DOHH2 (cell line): ENCODE measurements around the gene DDX49.

Source experiments
- H3F3A ChIP-seq: fragments of 200-600 bp; sonication (generic), shearing (Covaris generic); 2 replicates; pipeline ENCODE4 v1.6.0; 2016; ENCODE audit warnings: antibody characterized with exemption, mild to moderate bottlenecking; ENCODE audit not compliant: control insufficient read depth, insufficient read depth
- H3K27ac ChIP-seq: fragments of 200-600 bp; sonication (generic); 2 replicates; pipeline ENCODE4 v1.5.1; 2014; ENCODE audit warnings: low read depth, mild to moderate bottlenecking, low read length, moderate library complexity
- H3K27me3 ChIP-seq: fragments of 200-600 bp; sonication (generic); 2 replicates; pipeline ENCODE4 v1.6.1; 2014; ENCODE audit warnings: mild to moderate bottlenecking, low read length, mixed read lengths; ENCODE audit not compliant: control insufficient read depth
- H3K36me3 ChIP-seq: fragments of 200-600 bp; sonication (generic); 2 replicates; pipeline ENCODE4 v1.6.1; 2014; ENCODE audit warnings: mild to moderate bottlenecking, low read length, moderate library complexity, mixed read lengths; ENCODE audit not compliant: control insufficient read depth
- H3K4me1 ChIP-seq: fragments of 200-600 bp; sonication (generic); 2 replicates; pipeline ENCODE4 v1.6.1; 2014; ENCODE audit warnings: mild to moderate bottlenecking, low read length, mixed read lengths; ENCODE audit not compliant: control insufficient read depth
- H3K4me2 ChIP-seq: fragments of 200-600 bp; sonication (generic); 2 replicates; pipeline ENCODE4 v1.6.0; 2014; ENCODE audit warnings: mild to moderate bottlenecking, low read length, moderate library complexity
- H3K4me3 ChIP-seq: fragments of 200-600 bp; sonication (generic); 2 replicates; pipeline ENCODE4 v1.5.1; 2014; ENCODE audit warnings: mild to moderate bottlenecking, low read length, mixed read lengths
- H3K79me2 ChIP-seq: fragments of 200-600 bp; sonication (generic); 2 replicates; pipeline ENCODE4 v1.6.1; 2014; ENCODE audit warnings: mild to moderate bottlenecking, low read length, mixed read lengths; ENCODE audit not compliant: control insufficient read depth
- H3K9me2 ChIP-seq: fragments of 200-600 bp; sonication (generic); replicated peaks from 2 replicates; pipeline ENCODE4 v1.6.1; 2014; ENCODE audit warnings: mild to moderate bottlenecking, low read length, mixed read lengths; ENCODE audit not compliant: control insufficient read depth
- H3K9me3 ChIP-seq: fragments of 200-600 bp; sonication (generic); 2 replicates; pipeline ENCODE4 v1.6.1; 2014; ENCODE audit warnings: antibody characterized with exemption, low read length, mixed read lengths; ENCODE audit not compliant: control insufficient read depth, insufficient read depth
- H4K20me1 ChIP-seq: fragments of 200-600 bp; sonication (generic); 2 replicates; pipeline ENCODE4 v1.6.0; 2014; ENCODE audit warnings: low read depth, mild to moderate bottlenecking, antibody characterized with exemption, low read length, moderate library complexity; ENCODE audit not compliant: control insufficient read depth, insufficient read depth
- CTCF ChIP-seq: fragments of 200-600 bp; sonication (generic); IDR thresholded peaks from one replicate; pipeline ENCODE4 v1.5.1; 2014; ENCODE audit warnings: antibody characterized with exemption, mild to moderate bottlenecking, low read depth, low read length; ENCODE audit not compliant: poor library complexity, severe bottlenecking
- EZH2phosphoT487 ChIP-seq: fragments of 200-600 bp; sonication (generic); IDR thresholded peaks from 2 replicates; pipeline ENCODE4 v1.6.1; 2017; ENCODE audit warnings: borderline replicate concordance, mild to moderate bottlenecking, antibody characterized with exemption, low read length, moderate library complexity, mixed read lengths

The DDX49 gene

GRCh38 chr19:18972301-18972811 is 52.8 kb downstream of the DDX49 start:
- no peaks in the 10 kb centered on the region for H3K4me1 ChIP-seq
- no peaks in the 10 kb centered on the region for H3K79me2 ChIP-seq
- no peaks in the 10 kb centered on the region for H3K36me3 ChIP-seq
- no peak overlapping the region for H3K4me2 ChIP-seq
- TF ChIP-seq EZH2phosphoT487 = no peak
- TF ChIP-seq CTCF = no peak
- H3K27ac ChIP-seq = no peak overlapping the region
- no peaks in the 10 kb centered on the region for H3K27me3 ChIP-seq
- H3F3A ChIP-seq = no peaks in the 10 kb centered on the region
- H3K9me3 ChIP-seq = no peaks in the 10 kb centered on the region
- H3K9me2 ChIP-seq = no peaks in the 10 kb centered on the region
- H3K4me3 ChIP-seq = no peak overlapping the region
- no peaks in the 10 kb centered on the region for H4K20me1 ChIP-seq

- H3K4me2 ChIP-seq = no peak overlapping the region
- no peaks in the 10 kb centered on the region for H3K4me1 ChIP-seq
- no peaks in the 10 kb centered on the region for H3K79me2 ChIP-seq
- H3K27ac ChIP-seq = no peak overlapping the region
- TF ChIP-seq EZH2phosphoT487 = no peak
- TF ChIP-seq CTCF = no peak
- H3K9me2 ChIP-seq = no peaks in the 10 kb centered on the region
- no peaks in the 10 kb centered on the region for H3F3A ChIP-seq
- no peaks in the 10 kb centered on the region for H3K36me3 ChIP-seq
- H3K4me3 ChIP-seq = no peak overlapping the region
- H4K20me1 ChIP-seq = no peaks in the 10 kb centered on the region
- H3K9me3 ChIP-seq = no peaks in the 10 kb centered on the region
- no peaks in the 10 kb centered on the region for H3K27me3 ChIP-seq
Measured at GRCh38 chr19:18972851-18973250, 53.3 kb downstream of the DDX49 start.

GRCh38 chr19:18975011-18975410 is 55.5 kb downstream of the DDX49 start:
- Histone ChIP-seq H3K4me1 (no peaks in the 10 kb centered on the region), H3K4me2 (no peak overlapping the region), H3F3A (no peaks in the 10 kb centered on the region), H3K27me3 (no peaks in the 10 kb centered on the region), H3K27ac (no peak overlapping the region), H3K9me3 (no peaks in the 10 kb centered on the region), H3K79me2 (no peaks in the 10 kb centered on the region), H3K36me3 (no peaks in the 10 kb centered on the region), H4K20me1 (no peaks in the 10 kb centered on the region), H3K4me3 (no peak overlapping the region), H3K9me2 (no peaks in the 10 kb centered on the region)
- no peak for TF ChIP-seq CTCF
- TF ChIP-seq EZH2phosphoT487 = no peak
